HL-60 (cell line): ENCODE data around the gene CCDC106.

ENCODE experiments used
- DNase-seq, 2 experiments: peaks; one replicate each; pipeline ENCODE4 v3.0.0-alpha.2; 2010 to 2020; ENCODE audit warnings: low read depth in 1 of 2, low spot score in 1 of 2
- H3K27ac ChIP-seq: fragments of 250-450 bp; sonication (Bioruptor Pico); replicated peaks from 2 replicates; pipeline ENCODE4 v1.5.1; 2020; ENCODE audit warnings: mild to moderate bottlenecking, moderate library complexity
- H3K27me3 ChIP-seq: fragments of 250-450 bp; sonication (Bioruptor Pico); 2 replicates; pipeline ENCODE4 v1.5.1; 2021; ENCODE audit warnings: mild to moderate bottlenecking, moderate library complexity; ENCODE audit not compliant: insufficient read depth, poor library complexity, severe bottlenecking
- H3K4me3 ChIP-seq: replicated peaks from 2 replicates; pipeline ENCODE4 v1.5.1; 2011; ENCODE audit warnings: mild to moderate bottlenecking, control low read depth, low read length; ENCODE audit not compliant: insufficient read depth
- CTCF ChIP-seq: IDR thresholded peaks from one replicate; pipeline ENCODE4 v1.5.1; 2011; ENCODE audit warnings: low read length, control low read depth, inconsistent platforms; ENCODE audit not compliant: insufficient read depth
- GABPA ChIP-seq: IDR thresholded peaks from 2 replicates; pipeline ENCODE4 v1.6.1; 2012; ENCODE audit warnings: low read depth
- POLR2AphosphoS5 ChIP-seq: IDR thresholded peaks from 2 replicates; pipeline ENCODE4 v1.6.1; 2012; ENCODE audit warnings: low read depth
- REST ChIP-seq: IDR thresholded peaks from 2 replicates; pipeline ENCODE4 v1.6.1; 2012; ENCODE audit warnings: low read depth; ENCODE audit not compliant: insufficient replicate concordance
- SPI1 ChIP-seq: IDR thresholded peaks from 2 replicates; pipeline ENCODE4 v1.6.1; 2012; ENCODE audit warnings: low read depth, mild to moderate bottlenecking, borderline replicate concordance

CCDC106 gene

GRCh38 chr19:55625004-55625326 is 23.0 kb upstream of the CCDC106 start:
- no peak for TF ChIP-seq POLR2AphosphoS5
- TF ChIP-seq REST, result no peak
- TF ChIP-seq SPI1, result no peak
- no peak for TF ChIP-seq GABPA
- no peak for TF ChIP-seq CTCF
- H3K27ac ChIP-seq, result peak overlapping the region; percentile 82
- no peak for DNase-seq
- H3K27me3 ChIP-seq, result no peaks in the 10 kb centered on the region
- H3K4me3 ChIP-seq, result peak overlapping the region; percentile 46

GRCh38 chr19:55626350-55626749 is 21.7 kb upstream of the CCDC106 start:
- no peak overlapping the region for H3K27ac ChIP-seq

GRCh38 chr19:55632463-55632834 is 15.6 kb upstream of the CCDC106 start:
- Histone ChIP-seq H3K27me3 (no peaks in the 10 kb centered on the region), H3K27ac (no peak overlapping the region), H3K4me3 (no peak overlapping the region)
- DNase-seq, result peak; percentile 93 to 94
- TF ChIP-seq POLR2AphosphoS5 (no peak), CTCF (peak; percentile 76)

More at GRCh38 chr19:55626350-55626749, 21.7 kb upstream of the CCDC106 start:
- DNase-seq, result no peak
- H3K27me3 ChIP-seq, result no peaks in the 10 kb centered on the region
- TF ChIP-seq POLR2AphosphoS5 (no peak), SPI1 (no peak), CTCF (no peak), REST (no peak), GABPA (no peak)
- H3K4me3 ChIP-seq, result no peak overlapping the region

- Histone ChIP-seq H3K27ac (peak overlapping the region; percentile 90), H3K4me3 (no peak overlapping the region), H3K27me3 (no peaks in the 10 kb centered on the region)
- TF ChIP-seq GABPA, result no peak
- TF ChIP-seq REST, result no peak
- TF ChIP-seq POLR2AphosphoS5, result no peak
- no peak for TF ChIP-seq CTCF
- no peak for TF ChIP-seq SPI1
- peak in 1 of 2 experiments; percentile 43 for DNase-seq
These were observed 14.2 kb upstream of the CCDC106 start for GRCh38 chr19:55633861-55634260.
